HAP-1 (cell line): ENCODE results near the gene C10orf53.

Experiments used
- DNase-seq, 2 experiments: peaks; one replicate each; pipeline ENCODE4 v3.0.0-alpha.2; 2016 to 2020; ENCODE audit warnings: low spot score in 2 of 2
- H3K27me3 ChIP-seq: fragments of 250-450 bp; sonication (Bioruptor Pico); 2 replicates; pipeline ENCODE4 v1.5.1; 2020; ENCODE audit warnings: low read depth, mild to moderate bottlenecking, moderate library complexity
- H3K36me3 ChIP-seq: fragments of 250-450 bp; sonication (Bioruptor Pico); replicated peaks from 2 replicates; pipeline ENCODE4 v1.5.1; 2020; ENCODE audit warnings: mild to moderate bottlenecking
- H3K4me1 ChIP-seq: fragments of 250-450 bp; sonication (Bioruptor Pico); 2 replicates; pipeline ENCODE4 v1.5.1; 2020; ENCODE audit warnings: mild to moderate bottlenecking
- H3K4me3 ChIP-seq: fragments of 250-450 bp; sonication (Bioruptor Pico); 2 replicates; pipeline ENCODE4 v1.5.1; 2020; ENCODE audit warnings: mild to moderate bottlenecking, moderate library complexity
- H3K9me3 ChIP-seq: fragments of 250-450 bp; sonication (Bioruptor Pico); 2 replicates; pipeline ENCODE4 v1.5.1; 2020; ENCODE audit warnings: mild to moderate bottlenecking, moderate library complexity
- in situ Hi-C: fragments of 300-500 bp; cut with MboI; formaldehyde crosslinking; loops from 3 replicates; pipeline ENCODE4 v1.14.3; 2020; ENCODE audit warnings: low sequenced_read_pairs, inconsistent platforms, mixed read lengths

The C10orf53 gene

GRCh38 chr10:49688261-49688846, 8.9 kb downstream of the C10orf53 start:
- H3K4me3 ChIP-seq, result no peak overlapping the region
- no peaks in the 10 kb centered on the region for H3K36me3 ChIP-seq
- H3K27me3 ChIP-seq, result 0 out of 2 replicates have a peak, but pooled peaks cover 9% of the 10 kb centered on the region
- no peak for DNase-seq
- in situ Hi-C loops, result no loop called here
- H3K9me3 ChIP-seq, result no peaks in the 10 kb centered on the region
- H3K4me1 ChIP-seq, result no peaks in the 10 kb centered on the region

- H3K27me3 ChIP-seq, result 0 out of 2 replicates have a peak, but pooled peaks cover 9% of the 10 kb centered on the region
- H3K9me3 ChIP-seq, result no peaks in the 10 kb centered on the region
- H3K4me1 ChIP-seq, result no peaks in the 10 kb centered on the region
- in situ Hi-C loops, result no loop called here
- no peak overlapping the region for H3K4me3 ChIP-seq
- no peaks in the 10 kb centered on the region for H3K36me3 ChIP-seq
- no peak for DNase-seq
Observed at GRCh38 chr10:49688920-49689319, 9.5 kb downstream of the C10orf53 start.

GRCh38 chr10:49689882-49690510, 10.5 kb downstream of the C10orf53 start:
- 0 out of 2 replicates have a peak, but pooled peaks cover 9% of the 10 kb centered on the region for H3K27me3 ChIP-seq
- H3K9me3 ChIP-seq, result no peaks in the 10 kb centered on the region
- H3K36me3 ChIP-seq, result no peaks in the 10 kb centered on the region
- H3K4me3 ChIP-seq, result no peak overlapping the region
- no peaks in the 10 kb centered on the region for H3K4me1 ChIP-seq
- in situ Hi-C loops, result no loop called here
- no peak for DNase-seq

- no peak for DNase-seq
- Histone ChIP-seq H3K4me3 (no peak overlapping the region), H3K9me3 (no peaks in the 10 kb centered on the region), H3K4me1 (no peaks in the 10 kb centered on the region), H3K36me3 (no peaks in the 10 kb centered on the region), H3K27me3 (0 out of 2 replicates have a peak, but pooled peaks cover 13% of the 10 kb centered on the region)
- in situ Hi-C loops, result no loop called here
Observed at GRCh38 chr10:49690698-49691356, 11.4 kb downstream of the C10orf53 start.

GRCh38 chr10:49691588-49691987, 12.1 kb downstream of the C10orf53 start:
- Histone ChIP-seq H3K9me3 (no peaks in the 10 kb centered on the region), H3K36me3 (no peaks in the 10 kb centered on the region), H3K27me3 (peaks cover 15% of the 10 kb centered on the region; the same call in 1 of the 2 replicates), H3K4me1 (no peaks in the 10 kb centered on the region), H3K4me3 (no peak overlapping the region)
- in situ Hi-C loops, result no loop called here
- DNase-seq, result no peak

GRCh38 chr10:49694466-49694865, 15.0 kb downstream of the C10orf53 start:
- Histone ChIP-seq H3K27me3 (peaks cover 16% of the 10 kb centered on the region), H3K9me3 (no peaks in the 10 kb centered on the region), H3K4me3 (no peak overlapping the region), H3K36me3 (no peaks in the 10 kb centered on the region), H3K4me1 (no peaks in the 10 kb centered on the region)
- in situ Hi-C loops, result no loop called here
- no peak for DNase-seq

- H3K9me3 ChIP-seq, result no peaks in the 10 kb centered on the region
- no peaks in the 10 kb centered on the region for H3K36me3 ChIP-seq
- in situ Hi-C loops, result no loop called here
- H3K27me3 ChIP-seq, result peaks cover 10% of the 10 kb centered on the region
- H3K4me1 ChIP-seq, result no peaks in the 10 kb centered on the region
- DNase-seq, result no peak
- no peak overlapping the region for H3K4me3 ChIP-seq
Observed at GRCh38 chr10:49696311-49696710, 16.9 kb downstream of the C10orf53 start.

- DNase-seq, result no peak
- Histone ChIP-seq H3K27me3 (peaks cover 10% of the 10 kb centered on the region), H3K36me3 (no peaks in the 10 kb centered on the region), H3K9me3 (no peaks in the 10 kb centered on the region), H3K4me1 (no peaks in the 10 kb centered on the region), H3K4me3 (no peak overlapping the region)
- in situ Hi-C loops, result no loop called here
Observed at GRCh38 chr10:49698679-49699078, 19.2 kb downstream of the C10orf53 start.

GRCh38 chr10:49700211-49700610, 20.8 kb downstream of the C10orf53 start:
- Histone ChIP-seq H3K4me1 (no peaks in the 10 kb centered on the region), H3K9me3 (no peaks in the 10 kb centered on the region), H3K4me3 (no peak overlapping the region), H3K27me3 (peaks cover 10% of the 10 kb centered on the region), H3K36me3 (no peaks in the 10 kb centered on the region)
- no peak for DNase-seq
- in situ Hi-C loops, result no loop called here

- Histone ChIP-seq H3K36me3 (no peaks in the 10 kb centered on the region), H3K4me1 (no peaks in the 10 kb centered on the region), H3K9me3 (no peaks in the 10 kb centered on the region; the same call in 1 of the 2 replicates), H3K4me3 (no peak overlapping the region), H3K27me3 (peaks cover 5% of the 10 kb centered on the region)
- in situ Hi-C loops, result no loop called here
- DNase-seq, result no peak
Observed at GRCh38 chr10:49700997-49701396, 21.5 kb downstream of the C10orf53 start.

- Histone ChIP-seq H3K36me3 (no peaks in the 10 kb centered on the region), H3K4me3 (no peak overlapping the region), H3K27me3 (no peaks in the 10 kb centered on the region; the same call in 1 of the 2 replicates), H3K4me1 (no peaks in the 10 kb centered on the region), H3K9me3 (no peaks in the 10 kb centered on the region; the same call in 1 of the 2 replicates)
- DNase-seq, result no peak
- in situ Hi-C loops, result no loop called here
Observed at GRCh38 chr10:49707585-49707984, 28.1 kb downstream of the C10orf53 start.

GRCh38 chr10:49709934-49710333, 30.5 kb downstream of the C10orf53 start:
- no peak for DNase-seq
- Histone ChIP-seq H3K9me3 (no peaks in the 10 kb centered on the region; the same call in 1 of the 2 replicates), H3K36me3 (no peaks in the 10 kb centered on the region), H3K4me1 (no peaks in the 10 kb centered on the region), H3K4me3 (no peak overlapping the region), H3K27me3 (no peaks in the 10 kb centered on the region; the same call in 1 of the 2 replicates)
- in situ Hi-C loops, result no loop called here

GRCh38 chr10:49710966-49711365, 31.5 kb downstream of the C10orf53 start:
- in situ Hi-C loops, result no loop called here
- Histone ChIP-seq H3K9me3 (no peaks in the 10 kb centered on the region), H3K36me3 (no peaks in the 10 kb centered on the region), H3K27me3 (no peaks in the 10 kb centered on the region; the same call in 1 of the 2 replicates), H3K4me3 (no peak overlapping the region), H3K4me1 (no peaks in the 10 kb centered on the region)
- no peak for DNase-seq

GRCh38 chr10:49711481-49711880, 32.0 kb downstream of the C10orf53 start:
- Histone ChIP-seq H3K4me1 (no peaks in the 10 kb centered on the region), H3K27me3 (no peaks in the 10 kb centered on the region; the same call in 1 of the 2 replicates), H3K4me3 (no peak overlapping the region), H3K9me3 (no peaks in the 10 kb centered on the region), H3K36me3 (no peaks in the 10 kb centered on the region)
- in situ Hi-C loops, result no loop called here
- no peak for DNase-seq
